Kidney (tissue), 14 donors: ENCODE measurements around the gene SPATS2L. TPM values are rescaled to one million over a fixed set of nuclear protein-coding genes. Genes with fewer than 3 reads are reported as not detected.

Experiments
- DNase-seq, 5 donors: peaks; one replicate each; pipeline ENCODE4 v3.0.0-alpha.2; 2013 to 2020
- FAIRE-seq: peaks from 2 replicates; lab custom pipeline; 2012; peaks lifted over from hg19 to GRCh38; lab: Jason Lieb, UNC
- H3K27ac ChIP-seq, 2 donors: one replicate each; pipeline ENCODE4 v1.7.0; 2013; ENCODE audit warnings: low read depth in 2 of 2, low read length in 2 of 2, inconsistent platforms in 1 of 2
- H3K27me3 ChIP-seq: one replicate; pipeline ENCODE4 v1.7.1; 2013; ENCODE audit warnings: low read length, inconsistent platforms; ENCODE audit not compliant: control insufficient read depth, insufficient read depth
- H3K36me3 ChIP-seq, 3 donors: one replicate each; pipeline versions ENCODE4 v1.7.0 to v1.7.1; 2013; ENCODE audit warnings: low read length in 3 of 3, control low read depth in 1 of 3, inconsistent platforms in 1 of 3; ENCODE audit not compliant: insufficient read depth in 3 of 3, control insufficient read depth in 2 of 3
- H3K4me1 ChIP-seq, 3 donors: one replicate each; pipeline versions ENCODE4 v1.7.0 to v1.7.1; 2013; ENCODE audit warnings: low read length in 3 of 3, inconsistent platforms in 1 of 3, low read depth in 1 of 3; ENCODE audit not compliant: control insufficient read depth in 2 of 3, insufficient read depth in 2 of 3
- H3K4me3 ChIP-seq, 3 donors: one replicate each; pipeline versions ENCODE4 v1.7.0 to v1.8.1; 2013; ENCODE audit warnings: low read length in 3 of 3, control low read depth in 1 of 3, inconsistent platforms in 1 of 3
- H3K9ac ChIP-seq, 3 donors: one replicate each; pipeline versions ENCODE4 v1.7.0 to v1.7.1; 2013; ENCODE audit warnings: low read length in 3 of 3, control low read depth in 1 of 3, inconsistent platforms in 1 of 3
- H3K9me3 ChIP-seq, 3 donors: one replicate each; pipeline versions ENCODE4 v1.7.0 to v1.7.1; 2013; ENCODE audit warnings: low read length in 3 of 3, control low read depth in 1 of 3, inconsistent platforms in 1 of 3; ENCODE audit not compliant: control insufficient read depth in 2 of 3, insufficient read depth in 1 of 3
- CTCF ChIP-seq: IDR thresholded peaks from 3 replicates; pipeline ENCODE4 v1.5.1; 2012; ENCODE audit warnings: mild to moderate bottlenecking, moderate library complexity, borderline replicate concordance; ENCODE audit not compliant: insufficient read depth; ENCODE audit errors: extremely low read depth
- intact Hi-C: fragments of 100-400 bp; cut with DNase I; formaldehyde crosslinking; loops from one replicate; pipeline ENCODE4 v1.11.1; 2022
- polyA plus RNA-seq: library from polyadenylated mRNA; stranded (reverse); fragments of 350-450 nt; fragmentation: Illumina TruSeq; extraction: RNeasy Lipid Tissue Mini Kit (QIAGEN cat#74804); gene quantifications from one replicate; pipeline ENCODE4 v1.2.3, GENCODE V29; 2014; ENCODE audit warnings: low read depth, low replicate concordance; ENCODE audit not compliant: insufficient read depth
- total RNA-seq: library from RNA; stranded (reverse); fragmentation: NEBNext Ultra II Directional; extraction: Animal tissue kit (Norgen Biotek cat#: 25700); gene quantifications from one replicate; pipeline ENCODE4 v1.2.1, GENCODE V29; 2021
- donor health status: control.
- donor health status: control.
- donor health status: control.
- donor health status: control.
- donor health status: control.
- donor health status: DM: yes; HTN: yes; CAD: no.
- donor health status: Normal renal cell carcinoma (clear cell type).

SPATS2L gene
- total and polyA plus RNA-seq, 2 donors from 2014 or later: 86.1 to 166 TPM

- Histone ChIP-seq H3K4me1 (no peaks in the 10 kb centered on the region), H3K4me3 (no peak overlapping the region), H3K36me3 (no peaks in the 10 kb centered on the region), H3K27me3 (no peaks in the 10 kb centered on the region), H3K9ac (no peak overlapping the region), H3K9me3 (no peaks in the 10 kb centered on the region), H3K27ac (no peak overlapping the region)
- intact Hi-C loops: no loop called here
- no peak for DNase-seq
- no peak for FAIRE-seq
- no peak for TF ChIP-seq CTCF
These were observed 39.1 kb upstream of the SPATS2L start for GRCh38 chr2:200267350-200267749.

DNA sequence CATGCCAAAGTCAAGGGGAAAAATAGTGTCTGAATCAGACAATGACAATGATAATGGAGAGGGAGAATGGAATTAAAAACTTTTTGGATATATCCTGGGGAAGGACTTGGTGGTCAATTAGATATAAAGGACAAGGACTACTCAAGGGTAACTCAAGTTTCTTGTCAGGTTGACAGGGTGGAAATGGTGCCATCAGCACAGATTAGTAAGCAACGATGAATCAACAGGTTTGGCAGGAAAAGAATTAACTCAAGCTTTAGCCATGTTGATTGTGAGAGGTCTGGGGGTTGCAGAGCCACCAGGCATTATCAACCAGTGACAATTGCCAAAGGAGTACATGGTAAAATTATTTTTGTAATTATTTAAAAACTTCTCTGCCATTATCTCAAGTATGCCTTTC lies 35.8 kb upstream of the SPATS2L start:
- intact Hi-C loops: no loop called here
- no peak overlapping the region for H3K27ac ChIP-seq
- no peak for DNase-seq
- H3K27me3 ChIP-seq: no peaks in the 10 kb centered on the region
- FAIRE-seq: no peak
- H3K4me1 ChIP-seq: peaks cover 0 to 3% (median 0%) of the 10 kb centered on the region in 3 donors
- H3K4me3 ChIP-seq: no peak overlapping the region
- TF ChIP-seq CTCF: no peak
- no peak overlapping the region for H3K9ac ChIP-seq
- H3K36me3 ChIP-seq: no peaks in the 10 kb centered on the region
- no peaks in the 10 kb centered on the region for H3K9me3 ChIP-seq

DNA sequence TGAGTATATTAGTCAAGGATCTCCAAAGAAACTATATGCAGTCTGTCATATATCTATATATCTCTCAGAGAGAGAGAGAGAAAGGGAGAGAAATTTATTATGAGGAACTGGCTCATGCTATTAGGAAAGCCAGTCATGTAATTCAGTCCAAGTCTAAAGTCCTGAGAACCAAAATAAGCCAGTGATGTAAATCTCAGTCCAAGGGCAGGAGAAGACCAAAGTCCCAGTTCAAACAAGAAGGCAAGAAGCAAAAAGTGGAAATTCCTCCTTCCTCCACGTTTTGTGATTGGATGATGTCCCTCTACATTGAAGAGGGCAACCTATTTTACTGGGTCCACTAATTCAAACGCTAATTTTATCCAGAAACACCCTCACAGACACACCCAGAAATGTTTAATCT lies 34.2 kb upstream of the SPATS2L start:
- Histone ChIP-seq H3K27ac (no peak overlapping the region), H3K4me3 (no peak overlapping the region), H3K36me3 (no peaks in the 10 kb centered on the region), H3K27me3 (no peaks in the 10 kb centered on the region), H3K9ac (no peak overlapping the region), H3K4me1 (peaks cover 0 to 3% (median 0%) of the 10 kb centered on the region in 3 donors), H3K9me3 (no peaks in the 10 kb centered on the region)
- TF ChIP-seq CTCF: no peak
- no peak for DNase-seq
- FAIRE-seq: no peak
- intact Hi-C loops: no loop called here
